Brain pericyte (primary cell): Measurements from ENCODE around the gene ORC3.

ENCODE experiments used
- DNase-seq: peaks from one replicate; pipeline ENCODE4 v3.0.0-alpha.2; 2012; ENCODE audit warnings: low read depth, low spot score

The ORC3 gene

DNA sequence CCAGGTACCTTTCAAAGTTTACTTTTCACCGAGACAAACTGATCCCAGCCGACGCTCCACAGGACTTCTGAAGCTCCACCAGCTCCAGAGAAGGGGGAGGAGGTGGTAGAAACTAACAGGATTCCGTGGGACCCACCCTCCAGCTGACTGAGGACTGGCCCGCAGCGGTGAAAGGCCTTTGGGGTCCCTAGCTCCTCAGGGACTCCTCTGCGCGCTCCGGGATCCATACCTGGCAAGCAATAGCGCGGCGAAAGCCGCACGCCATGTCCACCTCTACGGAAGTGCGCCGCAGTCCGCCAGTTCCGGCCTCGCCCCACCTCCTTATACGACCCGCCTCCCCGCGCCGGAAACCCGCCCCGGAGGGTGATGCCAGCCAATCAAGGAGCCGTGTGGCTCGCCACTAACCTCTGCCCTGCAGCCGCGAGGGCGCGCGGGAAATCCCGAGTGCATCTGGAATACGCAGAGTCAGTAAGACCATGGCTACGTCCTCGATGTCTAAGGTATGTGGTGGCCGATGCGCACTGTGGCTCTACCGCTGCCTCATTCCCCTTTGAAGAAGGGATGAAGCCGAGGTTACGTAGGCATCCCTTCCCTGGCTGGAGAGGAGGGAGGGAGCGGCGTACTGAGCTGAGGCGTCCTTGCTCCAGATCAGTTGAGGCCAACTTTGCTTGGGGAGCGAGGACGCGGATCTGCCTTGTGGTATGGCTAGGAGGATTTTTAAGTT, at the start of gene ORC3, which contains the start of gene RARS2:
ORC3 (plus strand) TSS at position 443 of the 724 bp plus-strand sequence; CDS start at position 477, 34 bp downstream.
RARS2 (minus strand) TSS at position 295 of the 724 bp plus-strand sequence; CDS start at position 265, 30 bp downstream.
- peak; percentile 66 for DNase-seq

DNA sequence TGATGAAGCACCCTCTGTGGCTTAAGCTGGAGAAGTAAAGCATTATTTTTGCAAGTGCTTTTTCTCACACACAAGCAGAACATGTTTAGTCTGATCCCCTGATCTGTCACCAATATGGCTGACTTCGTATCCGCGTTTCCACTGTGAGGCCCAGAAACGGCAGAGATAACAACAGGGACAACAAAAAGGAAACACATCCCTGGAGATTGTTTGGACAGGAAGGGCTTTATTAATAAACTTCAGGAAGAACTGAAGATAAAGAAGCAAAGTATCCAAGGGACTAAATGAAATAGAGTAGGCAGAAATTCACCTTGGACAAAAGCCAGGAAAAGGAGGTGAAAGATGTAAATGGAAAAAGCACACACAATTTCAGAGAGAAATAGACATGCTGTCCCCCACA, 49.4 kb upstream of the ORC3 start:
- no peak for DNase-seq

- DNase-seq, result no peak
Observed at GRCh38 chr6:87541041-87541440, 48.9 kb upstream of the ORC3 start.

- DNase-seq, result no peak
Observed at GRCh38 chr6:87541744-87542143, 48.2 kb upstream of the ORC3 start.

DNA sequence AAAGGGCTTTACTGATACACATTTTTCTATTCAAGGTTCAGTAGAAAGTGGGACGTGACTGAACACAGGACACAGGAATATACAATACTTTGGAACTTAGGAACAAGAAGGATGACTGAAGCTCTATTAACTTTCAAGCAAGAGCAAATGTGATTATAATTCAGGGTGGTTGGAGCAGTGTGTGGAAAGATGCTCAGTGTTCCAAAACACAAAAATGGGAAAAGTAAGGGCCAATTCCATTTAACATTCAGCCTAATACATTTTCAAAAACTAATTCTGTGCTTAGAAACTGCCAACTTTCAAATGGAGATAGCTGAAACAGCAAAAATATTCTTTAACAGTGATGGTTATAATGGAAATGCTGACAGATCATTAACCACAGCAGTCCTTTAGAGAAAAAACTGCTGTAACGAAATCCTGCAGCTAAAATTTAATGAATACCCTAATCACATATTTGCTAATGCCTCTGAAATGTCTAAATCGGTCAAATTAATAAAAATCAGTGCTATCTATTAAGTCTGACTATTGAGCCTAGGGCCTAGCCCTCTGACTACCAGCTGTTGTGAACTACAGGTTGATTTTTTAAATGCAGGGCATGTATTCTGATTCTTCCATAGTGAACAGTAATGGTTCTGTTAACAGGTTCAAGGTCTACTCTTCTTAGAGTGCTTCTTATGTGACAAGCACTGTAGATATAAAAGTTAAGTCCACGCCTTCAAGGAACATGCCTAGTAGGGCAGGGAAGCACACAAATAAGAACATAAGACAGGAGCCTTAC, 46.0 kb upstream of the ORC3 start:
- no peak for DNase-seq

DNA sequence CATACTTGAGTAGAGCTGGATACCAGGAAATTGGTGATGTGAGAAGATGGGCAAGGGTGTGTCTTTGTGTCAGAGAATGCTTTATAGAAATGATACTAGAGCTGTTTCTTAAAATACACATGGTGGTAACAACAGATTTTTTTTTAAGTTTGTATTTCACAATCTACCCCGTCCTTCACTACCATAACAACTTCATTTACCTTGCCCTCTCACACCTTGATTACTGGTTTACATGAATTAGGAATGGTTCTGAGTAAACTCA, 45.5 kb upstream of the ORC3 start:
- DNase-seq, result no peak

GRCh38 chr6:87551799-87552198, 38.1 kb upstream of the ORC3 start:
- no peak for DNase-seq

GRCh38 chr6:87553159-87553765, 36.7 kb upstream of the ORC3 start:
- DNase-seq, result no peak

DNA sequence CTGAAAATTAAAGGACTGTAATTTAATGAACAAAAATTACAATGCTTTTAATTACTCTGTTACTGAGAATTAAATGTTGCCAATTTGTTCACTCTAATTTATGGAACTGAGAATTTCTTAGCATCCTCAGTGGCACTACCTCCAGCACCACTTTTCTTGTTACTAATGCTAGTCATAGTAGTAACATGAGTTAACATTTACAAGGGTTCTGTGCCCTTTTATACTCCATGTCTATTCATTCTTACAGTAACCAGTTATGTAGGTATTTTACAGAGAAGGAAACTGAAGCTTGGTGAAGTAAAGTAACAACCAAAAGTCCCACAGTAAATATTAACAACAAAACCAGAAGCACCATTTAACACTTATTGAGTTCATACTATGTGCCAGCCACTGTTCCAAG, 34.4 kb upstream of the ORC3 start:
- DNase-seq, result no peak

DNA sequence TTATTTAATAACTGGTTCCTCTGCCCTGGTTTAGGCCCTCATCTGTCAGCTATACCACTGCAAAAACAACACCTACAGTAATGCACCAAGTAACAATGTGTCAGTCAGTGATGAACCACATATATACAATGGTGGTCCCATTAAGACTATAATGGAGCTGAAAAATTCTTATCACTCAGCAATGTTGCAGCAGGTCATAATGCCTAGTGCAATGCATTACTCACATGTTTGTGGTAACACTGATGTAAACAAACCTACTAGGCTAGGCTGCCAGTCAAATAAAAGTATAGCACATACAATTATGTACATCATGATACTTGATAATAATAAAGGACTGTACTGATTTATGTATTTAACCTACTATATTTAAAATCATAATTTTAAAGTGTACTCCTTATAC, 31.5 kb upstream of the ORC3 start:
- no peak for DNase-seq

GRCh38 chr6:87561017-87561416, 28.9 kb upstream of the ORC3 start:
- DNase-seq, result no peak

DNA sequence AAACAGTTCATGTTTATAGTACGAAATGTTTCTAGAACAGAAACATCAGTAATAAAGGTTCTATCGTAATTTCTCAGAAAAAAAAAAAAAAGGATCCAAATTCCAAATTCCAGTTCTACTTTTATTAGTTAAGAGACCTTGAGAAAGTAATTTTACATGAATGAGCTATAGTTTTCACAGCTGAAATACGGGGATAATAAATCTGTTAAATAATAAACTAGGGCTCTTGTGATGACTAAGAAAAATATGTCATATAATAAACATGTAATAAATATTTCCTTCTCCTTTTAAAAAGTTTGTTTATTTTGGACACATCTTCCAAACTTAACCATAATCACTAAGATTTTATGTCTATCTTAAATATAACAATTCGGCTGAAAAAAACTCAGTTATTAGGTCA, 17.9 kb upstream of the ORC3 start:
- no peak for DNase-seq

GRCh38 chr6:87572883-87573282, 17.1 kb upstream of the ORC3 start:
- DNase-seq, result no peak

DNA sequence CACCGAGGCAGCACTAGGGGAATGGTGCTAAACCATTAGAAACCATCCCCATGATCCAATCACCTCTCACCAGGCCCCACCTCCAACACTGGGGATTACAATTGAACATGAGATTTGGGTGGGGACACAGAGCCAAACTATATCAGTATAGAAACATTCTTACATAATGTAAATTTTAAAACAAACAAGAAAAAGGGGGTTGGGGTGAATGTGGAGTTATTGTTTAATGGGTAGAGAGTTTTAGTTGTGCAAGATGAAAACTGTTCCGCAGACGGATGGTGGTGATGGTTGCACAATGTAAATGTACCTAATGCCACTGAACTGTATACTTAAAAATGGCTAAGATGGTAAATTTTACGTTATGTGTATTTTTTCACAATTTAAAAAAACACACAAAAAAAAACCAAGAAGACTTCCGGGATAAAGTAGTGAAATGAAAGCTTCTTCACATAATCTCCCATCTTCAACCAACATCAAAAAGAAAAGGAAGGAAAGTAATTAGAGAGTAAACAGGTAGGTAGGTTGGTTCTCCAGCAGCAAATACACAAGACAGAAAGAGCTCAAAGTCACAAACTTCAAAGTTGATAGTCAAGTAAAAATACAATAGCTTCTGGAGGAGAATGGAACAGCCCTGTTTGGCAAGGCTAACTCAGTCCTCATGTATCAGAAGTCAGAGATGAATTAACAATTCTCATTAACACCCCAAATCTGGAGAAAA, 16.5 kb upstream of the ORC3 start:
- DNase-seq, result no peak

- DNase-seq, result no peak
Observed at GRCh38 chr6:87574237-87574804, 15.6 kb upstream of the ORC3 start.

DNA sequence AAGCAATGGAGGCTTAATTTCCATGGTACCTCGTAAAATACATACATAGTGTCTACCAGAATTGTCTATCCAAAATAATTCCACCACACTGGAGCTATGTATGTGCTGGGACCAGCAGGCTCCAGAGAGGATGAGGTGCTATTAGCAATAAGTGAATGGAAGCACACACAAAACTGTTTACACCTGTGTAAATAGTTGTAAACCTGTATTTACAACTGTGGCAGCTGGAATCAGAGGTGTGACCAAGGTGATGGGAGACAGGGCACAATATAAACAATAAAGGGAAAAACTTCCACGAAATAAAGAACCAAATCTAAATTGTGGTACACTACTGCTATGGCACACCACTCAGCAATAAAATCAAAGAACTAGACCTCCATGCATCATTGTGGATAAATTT, 14.5 kb upstream of the ORC3 start:
- no peak for DNase-seq

DNA sequence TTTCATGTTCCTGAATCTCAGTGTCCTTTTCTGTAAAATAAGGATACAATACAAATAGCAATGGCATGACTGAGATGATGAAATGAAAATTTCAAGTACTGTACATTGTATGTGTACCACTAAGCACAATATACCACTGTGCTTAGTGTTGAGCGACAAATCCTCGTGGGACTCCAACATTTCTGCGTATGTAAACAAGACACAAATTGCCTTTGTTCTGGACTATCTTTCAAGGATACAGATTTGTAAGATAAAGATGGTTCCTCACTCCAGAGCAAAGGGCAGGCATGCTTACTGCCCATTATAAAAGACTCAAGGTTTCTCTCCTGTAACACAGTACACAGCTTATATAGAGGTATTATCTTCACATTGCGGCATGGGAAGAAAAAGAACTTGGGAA, 6.1 kb upstream of the ORC3 start:
- no peak for DNase-seq

DNA sequence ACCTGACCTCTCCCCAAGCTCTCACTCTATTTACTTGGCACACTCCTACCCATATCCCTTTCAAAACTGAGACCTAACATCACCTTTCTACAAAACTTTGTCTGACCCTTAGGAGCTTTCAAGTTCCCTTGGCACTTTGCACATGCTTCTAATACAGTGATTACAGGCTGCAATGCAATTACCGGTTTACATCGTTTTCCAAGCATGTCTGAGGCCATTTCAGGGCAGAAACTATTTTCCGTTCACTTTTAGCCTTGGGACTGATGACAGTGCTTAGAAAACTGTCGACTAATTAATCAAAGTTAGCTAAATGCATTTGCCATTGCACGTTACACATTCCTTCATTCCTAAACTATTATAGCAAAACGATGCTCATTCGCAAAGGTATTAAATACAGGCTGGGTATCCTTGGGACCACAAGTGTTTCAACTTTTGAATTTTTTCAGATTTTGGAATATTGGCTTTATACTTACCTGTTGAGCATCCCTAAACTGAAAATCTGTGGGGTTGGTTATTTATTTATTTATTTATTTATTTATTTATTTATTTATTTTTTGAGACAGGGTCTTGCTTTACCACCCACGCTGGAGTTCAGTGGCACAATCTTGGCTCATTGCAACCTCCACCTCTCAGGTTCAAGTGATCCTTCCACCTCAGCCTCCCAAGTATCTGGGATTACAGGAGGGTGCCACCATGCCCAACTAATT, 3.4 kb upstream of the ORC3 start:
- DNase-seq, result no peak

DNA sequence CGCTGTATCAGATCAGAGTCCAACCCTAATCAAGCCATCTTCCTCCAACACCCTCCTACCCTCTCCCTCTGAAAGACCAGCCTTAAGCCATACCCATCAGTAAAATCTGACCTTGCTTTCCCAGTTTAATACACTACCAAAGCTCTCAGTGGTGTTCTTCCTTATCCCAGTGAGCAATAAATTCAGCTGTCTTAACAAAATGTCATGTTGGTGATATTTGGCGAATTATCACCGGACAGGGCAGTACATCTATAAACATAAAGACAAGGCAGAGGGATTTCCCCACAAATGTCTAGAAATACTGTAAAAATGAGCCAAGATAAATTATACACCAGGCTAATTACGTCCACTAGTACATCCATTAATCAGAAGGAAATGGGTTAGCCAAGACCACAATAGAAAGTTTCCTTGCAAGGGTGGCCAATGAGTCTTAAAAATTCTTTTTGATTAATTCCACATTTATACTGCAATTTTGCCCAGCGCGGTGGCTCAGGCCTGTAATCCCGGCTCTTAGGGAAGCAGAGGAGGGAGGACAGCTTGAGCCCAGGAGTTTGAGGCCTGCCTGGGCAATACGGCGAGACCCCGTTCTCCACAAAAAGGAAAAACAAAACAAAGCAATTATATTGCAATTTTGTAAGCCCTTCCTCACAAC, 1.1 kb upstream of the ORC3 start:
- no peak for DNase-seq

DNA sequence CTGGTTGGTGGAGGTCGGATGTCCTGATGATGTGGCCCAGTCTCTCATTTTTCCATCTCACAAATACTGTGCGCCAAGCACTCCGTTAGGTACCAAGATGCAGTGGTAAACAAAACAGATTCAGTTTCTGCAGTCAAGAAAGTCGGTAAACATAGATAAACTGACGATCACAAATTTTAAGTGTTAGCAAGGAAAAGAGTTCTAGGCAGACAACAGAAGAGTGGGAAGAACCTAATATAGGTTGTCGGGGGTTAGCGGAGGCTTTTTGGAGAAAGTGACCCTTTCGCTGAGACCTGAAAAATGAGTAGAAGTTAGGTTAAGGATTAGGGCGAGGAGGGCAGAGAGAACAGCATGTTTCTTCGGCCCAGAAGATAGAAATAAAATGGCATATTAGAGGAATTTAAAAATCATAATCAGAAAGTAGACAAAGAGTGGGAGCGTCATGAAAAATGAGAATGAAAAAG, 514 bp downstream of the ORC3 start:
- no peak for DNase-seq

- DNase-seq, result no peak
Observed at GRCh38 chr6:87590990-87591389, 1.1 kb downstream of the ORC3 start.
